Bronchial epithelial cell (primary cell): ENCODE measurements around the gene KCND1. TPM values are rescaled to one million over a fixed set of nuclear protein-coding genes. Genes with fewer than 3 reads are reported as not detected.

ENCODE experiments used
- total RNA-seq: library from RNA; depleted of rRNA; stranded (reverse); fragments of >200 nt; gene quantifications from 2 replicates; pipeline ENCODE4 v1.2.1, GENCODE V29; 2014

The KCND1 gene
- total RNA-seq, 1 donor from 2014 or later: 0.26 TPM

Other genes starting within 250 kb of the KCND1 start
- not detected in 2 replicates for gene GLOD5, start 210.1 kb downstream of the KCND1 start, total RNA-seq
- not detected in 2 replicates for gene GATA1, start 185.3 kb downstream of the KCND1 start, total RNA-seq
- gene HDAC6, start 169.8 kb downstream of the KCND1 start, total RNA-seq: 33.2 and 36.2 TPM in 2 replicates
- not detected in 2 replicates for gene ERAS, start 145.3 kb downstream of the KCND1 start, total RNA-seq
- 0.26 and 0.51 TPM in 2 replicates for gene PCSK1N, start 136.2 kb downstream of the KCND1 start, total RNA-seq
- gene TIMM17B, start 74.1 kb downstream of the KCND1 start, total RNA-seq: 28.2 and 35.2 TPM in 2 replicates
- 101 and 108 TPM in 2 replicates for gene PQBP1, start 73.9 kb downstream of the KCND1 start, total RNA-seq
- 19.3 and 21.9 TPM in 2 replicates for gene SLC35A2, start 60.2 kb downstream of the KCND1 start, total RNA-seq
- gene PIM2, start 52.8 kb downstream of the KCND1 start, total RNA-seq: 3.2 and 6.8 TPM in 2 replicates
- 18.4 and 23.0 TPM in 2 replicates for gene OTUD5, start 14.2 kb downstream of the KCND1 start, total RNA-seq
- gene GRIPAP1, start 30.4 kb upstream of the KCND1 start, total RNA-seq: 24.5 and 35.8 TPM in 2 replicates
- 8.7 and 14.8 TPM in 2 replicates for gene TFE3, start 71.5 kb upstream of the KCND1 start, total RNA-seq
- gene CCDC120, start 87.2 kb upstream of the KCND1 start, total RNA-seq: 1.1 and 2.2 TPM in 2 replicates
- 1.7 and 2.6 TPM in 2 replicates for gene PRAF2, start 102.2 kb upstream of the KCND1 start, total RNA-seq
- 38.5 and 42.1 TPM in 2 replicates for gene WDR45, start 108.0 kb upstream of the KCND1 start, total RNA-seq
- 22.6 and 31.4 TPM in 2 replicates for gene GPKOW, start 151.9 kb upstream of the KCND1 start, total RNA-seq
- gene MAGIX, start 190.9 kb upstream of the KCND1 start, total RNA-seq: 3.7 and 4.6 TPM in 2 replicates
- gene PLP2, start 200.1 kb upstream of the KCND1 start, total RNA-seq: 16.8 and 20.4 TPM in 2 replicates
- gene PRICKLE3, start 214.5 kb upstream of the KCND1 start, total RNA-seq: 12.1 and 13.4 TPM in 2 replicates
- gene SYP, start 228.3 kb upstream of the KCND1 start, total RNA-seq: under 0.01 TPM in 2 replicates